Astrocyte of the spinal cord (primary cell): Measurements from ENCODE around the gene MLH1.

Source experiments
- DNase-seq: peaks from one replicate; pipeline ENCODE4 v3.0.0; 2011; ENCODE audit warnings: low read depth, low spot score
- H3K4me3 ChIP-seq: 2 replicates; pipeline ENCODE4 v1.5.1; 2011; ENCODE audit warnings: low read depth, mild to moderate bottlenecking, low read length, moderate library complexity
- CTCF ChIP-seq: IDR thresholded peaks from 2 replicates; pipeline ENCODE4 v1.5.1; 2012; ENCODE audit warnings: low read depth, mild to moderate bottlenecking, low read length, inconsistent platforms
- in situ Hi-C: cut with HindIII; loops from 2 replicates; pipeline ENCODE4 v1.10.0; 2017; ENCODE audit warnings: low sequenced_read_pairs

The MLH1 gene

DNA sequence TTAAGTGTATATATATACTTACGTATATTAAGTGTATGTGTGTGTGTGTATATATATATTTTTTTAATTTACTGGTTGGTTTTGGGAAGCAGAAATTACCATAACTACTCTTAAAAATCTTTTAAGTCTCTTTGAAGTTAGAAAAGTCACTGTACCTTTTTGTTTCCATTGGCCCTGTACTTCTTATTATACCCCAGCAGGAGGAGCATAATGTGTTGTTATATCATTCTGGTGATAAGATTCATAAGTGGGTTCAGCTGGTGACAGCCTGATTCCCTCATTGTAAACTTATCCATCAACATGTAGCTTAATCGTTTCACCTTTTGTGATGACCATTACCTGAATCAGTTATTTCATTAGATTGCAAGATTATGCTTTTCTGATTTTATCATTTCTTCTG is 30.8 kb downstream of the MLH1 start:
- H3K4me3 ChIP-seq = no peak overlapping the region
- peak; percentile 30 for DNase-seq
- in situ Hi-C loops = no loop called here
- peak; percentile 42 for TF ChIP-seq CTCF

DNA sequence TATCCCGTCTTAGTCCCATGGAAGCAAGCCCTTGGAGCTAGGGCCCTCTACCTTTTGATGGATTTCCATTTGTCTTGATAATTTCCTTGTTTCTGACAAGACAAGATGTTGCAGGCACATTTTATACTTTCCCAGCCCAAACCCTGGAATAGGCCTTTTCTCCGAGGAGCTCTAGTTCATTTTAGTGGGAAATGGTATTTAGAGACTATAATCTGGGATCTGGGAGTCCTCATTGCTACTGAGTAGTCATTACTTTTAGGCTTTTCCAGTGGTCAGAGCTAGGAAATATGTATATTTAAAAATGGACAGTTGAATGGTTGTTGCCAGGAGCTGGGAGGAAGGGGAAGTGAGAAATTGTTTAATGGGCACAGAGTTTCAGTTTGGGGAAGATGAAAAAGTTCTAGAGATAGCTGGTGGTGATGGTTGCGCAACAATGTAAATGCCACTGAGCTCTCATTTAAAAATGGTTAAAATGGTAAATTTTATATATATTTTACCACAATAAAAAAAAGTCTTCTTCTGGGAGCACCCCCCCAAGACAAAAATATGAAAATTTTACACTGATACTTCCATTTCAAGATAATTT is 31.6 kb downstream of the MLH1 start:
- in situ Hi-C loops = no loop called here
- H3K4me3 ChIP-seq = no peak overlapping the region
- no peak for TF ChIP-seq CTCF
- DNase-seq = no peak

DNA sequence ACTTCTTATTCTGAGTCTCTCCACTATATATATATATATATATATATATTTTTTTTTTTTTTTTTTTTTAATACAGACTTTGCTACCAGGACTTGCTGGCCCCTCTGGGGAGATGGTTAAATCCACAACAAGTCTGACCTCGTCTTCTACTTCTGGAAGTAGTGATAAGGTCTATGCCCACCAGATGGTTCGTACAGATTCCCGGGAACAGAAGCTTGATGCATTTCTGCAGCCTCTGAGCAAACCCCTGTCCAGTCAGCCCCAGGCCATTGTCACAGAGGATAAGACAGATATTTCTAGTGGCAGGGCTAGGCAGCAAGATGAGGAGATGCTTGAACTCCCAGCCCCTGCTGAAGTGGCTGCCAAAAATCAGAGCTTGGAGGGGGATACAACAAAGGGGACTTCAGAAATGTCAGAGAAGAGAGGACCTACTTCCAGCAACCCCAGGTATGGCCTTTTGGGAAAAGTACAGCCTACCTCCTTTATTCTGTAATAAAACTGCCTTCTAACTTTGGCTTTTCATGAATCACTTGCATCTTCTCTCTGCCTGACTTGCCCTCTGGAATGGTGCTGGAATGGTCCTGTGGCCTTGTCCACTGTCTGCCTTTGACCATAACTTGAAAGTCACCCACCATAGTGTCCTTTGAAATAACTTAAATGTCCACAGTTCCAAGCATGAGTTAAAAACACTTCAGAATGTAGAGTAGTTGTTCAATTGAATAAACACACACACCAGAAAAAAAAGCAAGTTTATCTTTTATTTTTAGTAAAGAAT is 32.4 kb downstream of the MLH1 start:
- TF ChIP-seq CTCF = no peak
- in situ Hi-C loops = no loop called here
- no peak overlapping the region for H3K4me3 ChIP-seq
- no peak for DNase-seq

- in situ Hi-C loops = no loop called here
- H3K4me3 ChIP-seq = no peak overlapping the region
- DNase-seq = no peak
- no peak for TF ChIP-seq CTCF
Observed at GRCh38 chr3:37026851-37027250, 33.5 kb downstream of the MLH1 start.

GRCh38 chr3:37028329-37028728 is 35.0 kb downstream of the MLH1 start:
- no peak for TF ChIP-seq CTCF
- DNase-seq = no peak
- in situ Hi-C loops = no loop called here
- H3K4me3 ChIP-seq = no peak overlapping the region

DNA sequence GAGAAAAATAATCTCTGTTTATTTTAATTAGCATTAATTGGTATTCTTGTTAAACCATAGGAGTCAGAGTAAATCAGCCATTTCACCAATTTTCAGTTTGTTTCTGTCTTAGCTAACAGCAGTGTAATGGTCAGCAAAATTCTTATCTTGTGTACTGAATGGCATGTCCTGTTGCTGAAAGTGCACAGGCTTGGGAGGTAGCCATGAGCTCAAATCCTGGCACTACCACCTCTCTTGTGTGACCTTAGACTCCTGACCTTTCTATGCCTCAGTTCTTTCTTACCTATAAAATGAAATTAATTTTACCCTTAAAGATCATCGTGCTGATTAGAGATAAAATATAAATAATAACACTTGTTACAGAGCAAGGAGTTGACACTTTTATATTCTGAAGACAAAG is 35.8 kb downstream of the MLH1 start:
- no peak for DNase-seq
- TF ChIP-seq CTCF = no peak
- in situ Hi-C loops = no loop called here
- H3K4me3 ChIP-seq = no peak overlapping the region
